Measurements from ENCODE around the gene PTPN1.
A peak's percentile ranks its signal among the peaks of the same experiment; 100 is the strongest.

The PTPN1 gene

GRCh38 chr20:50584687-50585086, 74.5 kb downstream of the PTPN1 start:
- no peak overlapping the region for H3K4me3 ChIP-seq (ENCODE audit: control insufficient read depth, low read depth, low read length)
- no peak for TF ChIP-seq CTCF (conservative IDR thresholded peaks at IDR 0.05; ENCODE audit: control insufficient read depth, insufficient read depth, low read depth, low read length)
- DNase-seq (ENCODE audit: low read depth): peak; percentile 53

- TF ChIP-seq CTCF (conservative IDR thresholded peaks at IDR 0.05; ENCODE audit: control insufficient read depth, insufficient read depth, low read depth, low read length): no peak
- no peak overlapping the region for H3K4me3 ChIP-seq (ENCODE audit: control insufficient read depth, low read depth, low read length)
- DNase-seq (ENCODE audit: low read depth): no peak
Measured at GRCh38 chr20:50585214-50585613, 75.0 kb downstream of the PTPN1 start.

- no peak for DNase-seq (ENCODE audit: low read depth)
- no peak for TF ChIP-seq CTCF (conservative IDR thresholded peaks at IDR 0.05; ENCODE audit: control insufficient read depth, insufficient read depth, low read depth, low read length)
- no peak overlapping the region for H3K4me3 ChIP-seq (ENCODE audit: control insufficient read depth, low read depth, low read length)
Measured at GRCh38 chr20:50585678-50586077, 75.5 kb downstream of the PTPN1 start.

GRCh38 chr20:50586531-50587232, 76.5 kb downstream of the PTPN1 start:
- no peak for TF ChIP-seq CTCF (conservative IDR thresholded peaks at IDR 0.05; ENCODE audit: control insufficient read depth, insufficient read depth, low read depth, low read length)
- DNase-seq (ENCODE audit: low read depth): no peak
- no peak overlapping the region for H3K4me3 ChIP-seq (ENCODE audit: control insufficient read depth, low read depth, low read length)

- no peak for DNase-seq (ENCODE audit: low read depth)
- TF ChIP-seq CTCF (conservative IDR thresholded peaks at IDR 0.05; ENCODE audit: control insufficient read depth, insufficient read depth, low read depth, low read length): no peak
Measured at GRCh38 chr20:50587291-50587961, 77.2 kb downstream of the PTPN1 start.

GRCh38 chr20:50588034-50588736, 78.0 kb downstream of the PTPN1 start:
- peak; percentile 99 for TF ChIP-seq CTCF (conservative IDR thresholded peaks at IDR 0.05; ENCODE audit: control insufficient read depth, insufficient read depth, low read depth, low read length)
- H3K4me3 ChIP-seq (ENCODE audit: control insufficient read depth, low read depth, low read length): no peak overlapping the region
- peak; percentile 66 for DNase-seq (ENCODE audit: low read depth)

More at GRCh38 chr20:50587291-50587961, 77.2 kb downstream of the PTPN1 start:
- no peak overlapping the region for H3K4me3 ChIP-seq (ENCODE audit: control insufficient read depth, low read depth, low read length)

Measured in fibroblast of mammary gland (primary cell).